ENCODE measurements around the gene DOCK7.
A peak's percentile ranks its signal among the peaks of the same experiment; 100 is the strongest.

DOCK7 gene

DNA sequence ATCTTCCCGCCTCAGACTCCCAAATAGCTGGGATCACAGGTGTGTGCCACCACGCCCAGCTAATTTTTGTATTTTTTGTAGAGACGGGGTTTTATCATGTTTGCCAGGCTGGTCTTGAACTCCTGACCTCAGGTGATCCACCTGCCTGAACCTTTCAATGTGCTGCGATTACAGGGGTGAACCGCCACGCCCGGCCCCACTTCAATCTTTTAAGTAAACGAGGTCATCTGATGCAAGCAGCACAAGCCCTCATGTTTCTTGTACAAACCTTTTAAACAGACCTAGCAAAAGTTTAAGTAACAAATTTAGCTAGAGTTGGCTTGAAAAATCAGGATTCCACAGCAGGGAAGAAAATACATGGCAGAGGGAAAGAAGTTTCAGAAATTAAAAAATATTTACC lies 272.5 kb downstream of the DOCK7 start:
- Histone ChIP-seq H3K4me1 (no peaks in the 10 kb centered on the region), H3K36me3 (no peaks in the 10 kb centered on the region), H3K4me3 (ENCODE audit: low read depth, low read length) (no peak overlapping the region), H3K27me3 (no peaks in the 10 kb centered on the region), H3K9me3 (no peaks in the 10 kb centered on the region)
- no peak for DNase-seq
- no peak for TF ChIP-seq CTCF (IDR thresholded peaks at IDR 0.05; ENCODE audit: low read depth, low read length)

DNA sequence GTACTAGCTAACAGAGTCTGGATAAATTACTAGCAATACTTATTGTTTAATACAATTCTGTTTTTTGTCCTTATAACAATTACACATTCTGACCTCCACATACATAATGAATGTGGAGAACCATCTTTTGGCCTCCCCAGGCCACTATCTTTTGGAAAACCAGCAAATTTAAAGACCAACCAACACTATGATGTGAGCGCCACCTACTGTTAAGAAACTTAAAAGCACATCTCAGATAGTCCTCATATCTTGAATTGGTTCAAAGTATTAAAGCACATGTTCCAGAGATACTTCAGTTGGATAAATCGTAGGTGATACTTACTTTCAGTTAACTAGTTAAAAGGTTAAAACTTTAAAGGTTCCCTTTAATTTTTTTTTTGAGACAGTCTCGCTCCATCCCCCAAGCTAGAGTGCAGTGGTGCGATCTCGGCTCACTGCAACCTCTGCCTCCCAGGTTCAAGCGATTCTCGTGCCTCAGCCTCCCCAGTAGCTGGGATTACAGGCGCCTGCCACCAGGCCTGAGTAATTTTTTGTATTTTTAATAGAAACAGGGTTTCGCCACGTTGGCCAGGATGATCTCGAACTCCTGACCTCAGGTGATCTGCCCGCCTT lies 280.7 kb downstream of the DOCK7 start:
- DNase-seq: peak; percentile 15
- Histone ChIP-seq H3K9me3 (no peaks in the 10 kb centered on the region), H3K4me3 (ENCODE audit: low read depth, low read length) (no peak overlapping the region), H3K4me1 (no peaks in the 10 kb centered on the region), H3K27me3 (no peaks in the 10 kb centered on the region), H3K36me3 (no peaks in the 10 kb centered on the region)
- peak; percentile 60 for TF ChIP-seq CTCF (IDR thresholded peaks at IDR 0.05; ENCODE audit: low read depth, low read length)

- DNase-seq: no peak
- Histone ChIP-seq H3K4me3 (ENCODE audit: low read depth, low read length) (no peak overlapping the region), H3K27me3 (no peaks in the 10 kb centered on the region), H3K36me3 (no peaks in the 10 kb centered on the region), H3K9me3 (no peaks in the 10 kb centered on the region), H3K4me1 (no peaks in the 10 kb centered on the region)
- no peak for TF ChIP-seq CTCF (IDR thresholded peaks at IDR 0.05; ENCODE audit: low read depth, low read length)
Observed at GRCh38 chr1:62406576-62406975, 281.6 kb downstream of the DOCK7 start.

DNA sequence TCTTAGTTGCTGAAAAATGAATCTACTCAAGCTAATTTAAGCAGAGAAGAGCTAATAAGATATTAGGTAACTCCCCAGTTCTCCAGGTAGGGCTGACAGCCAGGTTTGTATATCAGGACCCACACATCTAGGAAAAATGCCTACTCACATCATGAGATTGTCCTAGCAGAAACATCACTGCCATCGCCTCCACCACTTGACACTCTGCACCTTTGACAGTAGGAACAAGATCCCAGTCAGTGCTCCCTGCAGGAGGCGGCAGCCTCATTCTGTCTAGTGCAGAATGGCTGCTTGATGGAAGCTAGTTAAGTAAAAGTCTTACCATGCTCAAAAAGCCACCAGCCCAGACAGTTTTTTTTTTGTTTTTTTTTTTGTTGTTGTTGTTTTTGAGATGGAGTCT lies 282.9 kb downstream of the DOCK7 start:
- no peaks in the 10 kb centered on the region for H3K9me3 ChIP-seq
- H3K27me3 ChIP-seq: no peaks in the 10 kb centered on the region
- no peak for TF ChIP-seq CTCF (IDR thresholded peaks at IDR 0.05; ENCODE audit: low read depth, low read length)
- no peak for DNase-seq
- no peaks in the 10 kb centered on the region for H3K36me3 ChIP-seq
- no peaks in the 10 kb centered on the region for H3K4me1 ChIP-seq
- H3K4me3 ChIP-seq (ENCODE audit: low read depth, low read length): no peak overlapping the region
